ENCODE data around the gene DNAH14. TPM values are rescaled to one million over a fixed set of nuclear protein-coding genes. Genes with fewer than 3 reads are reported as not detected.

DNAH14 gene
- total and polyA plus RNA-seq, 2 experiments from 2014 or later: 14.7 to 46.1 TPM

- H3K9me3 ChIP-seq (ENCODE audit: low read depth): no peaks in the 10 kb centered on the region
- no peaks in the 10 kb centered on the region for H4K20me1 ChIP-seq (ENCODE audit: insufficient read depth, poor library complexity, severe bottlenecking)
- TF ChIP-seq, protein P1, sequence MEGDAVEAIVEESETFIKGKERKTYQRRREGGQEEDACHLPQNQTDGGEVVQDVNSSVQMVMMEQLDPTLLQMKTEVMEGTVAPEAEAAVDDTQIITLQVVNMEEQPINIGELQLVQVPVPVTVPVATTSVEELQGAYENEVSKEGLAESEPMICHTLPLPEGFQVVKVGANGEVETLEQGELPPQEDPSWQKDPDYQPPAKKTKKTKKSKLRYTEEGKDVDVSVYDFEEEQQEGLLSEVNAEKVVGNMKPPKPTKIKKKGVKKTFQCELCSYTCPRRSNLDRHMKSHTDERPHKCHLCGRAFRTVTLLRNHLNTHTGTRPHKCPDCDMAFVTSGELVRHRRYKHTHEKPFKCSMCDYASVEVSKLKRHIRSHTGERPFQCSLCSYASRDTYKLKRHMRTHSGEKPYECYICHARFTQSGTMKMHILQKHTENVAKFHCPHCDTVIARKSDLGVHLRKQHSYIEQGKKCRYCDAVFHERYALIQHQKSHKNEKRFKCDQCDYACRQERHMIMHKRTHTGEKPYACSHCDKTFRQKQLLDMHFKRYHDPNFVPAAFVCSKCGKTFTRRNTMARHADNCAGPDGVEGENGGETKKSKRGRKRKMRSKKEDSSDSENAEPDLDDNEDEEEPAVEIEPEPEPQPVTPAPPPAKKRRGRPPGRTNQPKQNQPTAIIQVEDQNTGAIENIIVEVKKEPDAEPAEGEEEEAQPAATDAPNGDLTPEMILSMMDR (IDR thresholded peaks at IDR 0.05; ENCODE audit: poor library complexity): no peak
- no peaks in the 10 kb centered on the region for H3K9me2 ChIP-seq (replicated peaks; ENCODE audit: insufficient read depth)
- H3K27ac ChIP-seq: no peak overlapping the region
- no peak for DNase-seq (ENCODE audit: low spot score)
- H3K27me3 ChIP-seq: no peaks in the 10 kb centered on the region
- WGBS (ENCODE audit: low lambda C conversion rate, missing lambda C conversion rate): 82% methylated on average over 4 of the region's 4 CpGs
- no peak overlapping the region for H3K4me3 ChIP-seq
- no peak overlapping the region for H3K4me2 ChIP-seq
- H3K79me2 ChIP-seq: no peaks in the 10 kb centered on the region
- no peaks in the 10 kb centered on the region for H3K36me3 ChIP-seq (replicated peaks; ENCODE audit: insufficient read depth, low read depth)
- no peak overlapping the region for H2AFZ ChIP-seq
- no peaks in the 10 kb centered on the region for H3K4me1 ChIP-seq (ENCODE audit: insufficient read depth)
Observed at GRCh38 chr1:225388372-225388771, 458.9 kb downstream of the DNAH14 start.

GRCh38 chr1:225389843-225390242 lies 460.4 kb downstream of the DNAH14 start:
- H3K27ac ChIP-seq: no peak overlapping the region
- no peaks in the 10 kb centered on the region for H3K9me2 ChIP-seq (replicated peaks; ENCODE audit: insufficient read depth)
- no peaks in the 10 kb centered on the region for H4K20me1 ChIP-seq (ENCODE audit: insufficient read depth, poor library complexity, severe bottlenecking)
- no peaks in the 10 kb centered on the region for H3K36me3 ChIP-seq (replicated peaks; ENCODE audit: insufficient read depth, low read depth)
- TF ChIP-seq EZH2 (IDR thresholded peaks at IDR 0.05; ENCODE audit: borderline replicate concordance) (no peak), EZH2phosphoT487 (IDR thresholded peaks at IDR 0.05; ENCODE audit: low read depth, severe bottlenecking, unreplicated experiment) (no peak)
- TF ChIP-seq, protein P1 (IDR thresholded peaks at IDR 0.05; ENCODE audit: poor library complexity): no peak
- no peak for DNase-seq (ENCODE audit: low spot score)
- no peaks in the 10 kb centered on the region for H3K4me1 ChIP-seq (ENCODE audit: insufficient read depth)
- no peaks in the 10 kb centered on the region for H3K79me2 ChIP-seq
- no peak overlapping the region for H2AFZ ChIP-seq
- WGBS (ENCODE audit: low lambda C conversion rate, missing lambda C conversion rate): 98% methylated on average over 4 of the region's 4 CpGs
- no peaks in the 10 kb centered on the region for H3K9me3 ChIP-seq (ENCODE audit: low read depth)
- no peak overlapping the region for H3K4me3 ChIP-seq
- no peak overlapping the region for H3K4me2 ChIP-seq
- H3K27me3 ChIP-seq: no peaks in the 10 kb centered on the region

DNA sequence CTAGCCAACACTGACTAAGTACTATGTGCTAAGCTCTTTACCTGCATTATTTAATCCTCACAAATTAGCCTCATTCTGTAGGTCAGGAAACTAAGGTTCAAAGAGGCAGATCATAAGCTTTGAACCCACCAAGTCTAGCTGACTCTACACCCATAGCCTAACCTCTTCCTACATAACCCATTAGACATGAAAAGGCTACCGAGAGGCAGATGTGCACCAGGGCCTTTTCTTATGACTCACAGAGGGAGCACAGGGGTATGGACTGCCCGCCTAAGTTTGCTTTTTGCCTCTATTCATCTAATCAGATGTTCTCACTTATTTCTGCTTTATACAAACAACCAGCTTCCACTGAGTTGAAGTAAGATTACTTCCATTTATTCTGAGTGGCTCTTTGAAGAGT lies 466.9 kb downstream of the DNAH14 start:
- Histone ChIP-seq H3K4me1 (ENCODE audit: insufficient read depth) (no peaks in the 10 kb centered on the region), H3K9me3 (ENCODE audit: low read depth) (no peaks in the 10 kb centered on the region), H3K36me3 (replicated peaks; ENCODE audit: insufficient read depth, low read depth) (no peaks in the 10 kb centered on the region), H3K9me2 (replicated peaks; ENCODE audit: insufficient read depth) (no peaks in the 10 kb centered on the region), H3K4me3 (no peak overlapping the region), H3K4me2 (no peak overlapping the region), H3K27ac (no peak overlapping the region), H2AFZ (no peak overlapping the region), H3K79me2 (no peaks in the 10 kb centered on the region), H3K27me3 (no peaks in the 10 kb centered on the region), H4K20me1 (ENCODE audit: insufficient read depth, poor library complexity, severe bottlenecking) (no peaks in the 10 kb centered on the region)
- DNase-seq (ENCODE audit: low spot score): no peak
- TF ChIP-seq EZH2phosphoT487 (IDR thresholded peaks at IDR 0.05; ENCODE audit: low read depth, severe bottlenecking, unreplicated experiment) (no peak), EZH2 (IDR thresholded peaks at IDR 0.05; ENCODE audit: borderline replicate concordance) (no peak)
- TF ChIP-seq, protein P1 (IDR thresholded peaks at IDR 0.05; ENCODE audit: poor library complexity): no peak
- 86% methylated on average over 2 of the region's 2 CpGs for WGBS (ENCODE audit: low lambda C conversion rate, missing lambda C conversion rate)

- H3K36me3 ChIP-seq (replicated peaks; ENCODE audit: insufficient read depth, low read depth): no peaks in the 10 kb centered on the region
- no peaks in the 10 kb centered on the region for H3K4me1 ChIP-seq (ENCODE audit: insufficient read depth)
- no peak overlapping the region for H2AFZ ChIP-seq
- H3K27ac ChIP-seq: no peak overlapping the region
- H3K9me3 ChIP-seq (ENCODE audit: low read depth): no peaks in the 10 kb centered on the region
- DNase-seq (ENCODE audit: low spot score): no peak
- H3K4me3 ChIP-seq: no peak overlapping the region
- H3K4me2 ChIP-seq: no peak overlapping the region
- TF ChIP-seq EZH2 (IDR thresholded peaks at IDR 0.05; ENCODE audit: borderline replicate concordance) (no peak), EZH2phosphoT487 (IDR thresholded peaks at IDR 0.05; ENCODE audit: low read depth, severe bottlenecking, unreplicated experiment) (no peak)
- TF ChIP-seq, protein P1 (IDR thresholded peaks at IDR 0.05; ENCODE audit: poor library complexity): no peak
- no peaks in the 10 kb centered on the region for H3K9me2 ChIP-seq (replicated peaks; ENCODE audit: insufficient read depth)
- H4K20me1 ChIP-seq (ENCODE audit: insufficient read depth, poor library complexity, severe bottlenecking): no peaks in the 10 kb centered on the region
- peaks cover 3% of the 10 kb centered on the region for H3K79me2 ChIP-seq
- whole genome bisulfite sequencing (ENCODE audit: low lambda C conversion rate, missing lambda C conversion rate): 98% methylated on average over 5 of the region's 5 CpGs
- no peaks in the 10 kb centered on the region for H3K27me3 ChIP-seq
Observed at GRCh38 chr1:225400968-225401367, 471.5 kb downstream of the DNAH14 start.
